HL-60 (cell line): Measurements from ENCODE around the gene CAMTA1.

Experiments
- DNase-seq, 2 experiments: peaks; one replicate each; pipeline ENCODE4 v3.0.0-alpha.2; 2010 to 2020; ENCODE audit warnings: low read depth in 1 of 2, low spot score in 1 of 2
- H3K27ac ChIP-seq: fragments of 250-450 bp; sonication (Bioruptor Pico); replicated peaks from 2 replicates; pipeline ENCODE4 v1.5.1; 2020; ENCODE audit warnings: mild to moderate bottlenecking, moderate library complexity
- H3K27me3 ChIP-seq: fragments of 250-450 bp; sonication (Bioruptor Pico); 2 replicates; pipeline ENCODE4 v1.5.1; 2021; ENCODE audit warnings: mild to moderate bottlenecking, moderate library complexity; ENCODE audit not compliant: insufficient read depth, poor library complexity, severe bottlenecking
- H3K4me3 ChIP-seq: replicated peaks from 2 replicates; pipeline ENCODE4 v1.5.1; 2011; ENCODE audit warnings: mild to moderate bottlenecking, control low read depth, low read length; ENCODE audit not compliant: insufficient read depth
- GABPA ChIP-seq: IDR thresholded peaks from 2 replicates; pipeline ENCODE4 v1.6.1; 2012; ENCODE audit warnings: low read depth
- POLR2AphosphoS5 ChIP-seq: IDR thresholded peaks from 2 replicates; pipeline ENCODE4 v1.6.1; 2012; ENCODE audit warnings: low read depth
- SPI1 ChIP-seq: IDR thresholded peaks from 2 replicates; pipeline ENCODE4 v1.6.1; 2012; ENCODE audit warnings: low read depth, mild to moderate bottlenecking, borderline replicate concordance
- TF ChIP-seq, protein P1 (sequence below): IDR thresholded peaks from one replicate; pipeline ENCODE4 v1.5.1; 2011; ENCODE audit warnings: low read length, control low read depth, inconsistent platforms; ENCODE audit not compliant: insufficient read depth
- TF ChIP-seq, protein P2 (sequence below): IDR thresholded peaks from 2 replicates; pipeline ENCODE4 v1.6.1; 2012; ENCODE audit warnings: low read depth; ENCODE audit not compliant: insufficient replicate concordance

Gene CAMTA1

GRCh38 chr1:7208647-7209180 is 423.5 kb downstream of the CAMTA1 start:
- TF ChIP-seq POLR2AphosphoS5 = no peak
- TF ChIP-seq, protein P1, sequence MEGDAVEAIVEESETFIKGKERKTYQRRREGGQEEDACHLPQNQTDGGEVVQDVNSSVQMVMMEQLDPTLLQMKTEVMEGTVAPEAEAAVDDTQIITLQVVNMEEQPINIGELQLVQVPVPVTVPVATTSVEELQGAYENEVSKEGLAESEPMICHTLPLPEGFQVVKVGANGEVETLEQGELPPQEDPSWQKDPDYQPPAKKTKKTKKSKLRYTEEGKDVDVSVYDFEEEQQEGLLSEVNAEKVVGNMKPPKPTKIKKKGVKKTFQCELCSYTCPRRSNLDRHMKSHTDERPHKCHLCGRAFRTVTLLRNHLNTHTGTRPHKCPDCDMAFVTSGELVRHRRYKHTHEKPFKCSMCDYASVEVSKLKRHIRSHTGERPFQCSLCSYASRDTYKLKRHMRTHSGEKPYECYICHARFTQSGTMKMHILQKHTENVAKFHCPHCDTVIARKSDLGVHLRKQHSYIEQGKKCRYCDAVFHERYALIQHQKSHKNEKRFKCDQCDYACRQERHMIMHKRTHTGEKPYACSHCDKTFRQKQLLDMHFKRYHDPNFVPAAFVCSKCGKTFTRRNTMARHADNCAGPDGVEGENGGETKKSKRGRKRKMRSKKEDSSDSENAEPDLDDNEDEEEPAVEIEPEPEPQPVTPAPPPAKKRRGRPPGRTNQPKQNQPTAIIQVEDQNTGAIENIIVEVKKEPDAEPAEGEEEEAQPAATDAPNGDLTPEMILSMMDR = no peak
- no peak for TF ChIP-seq SPI1
- H3K27me3 ChIP-seq = no peaks in the 10 kb centered on the region
- H3K27ac ChIP-seq = no peak overlapping the region
- no peak overlapping the region for H3K4me3 ChIP-seq
- no peak for DNase-seq

GRCh38 chr1:7209336-7209735 is 424.1 kb downstream of the CAMTA1 start:
- no peak for DNase-seq
- Histone ChIP-seq H3K4me3 (no peak overlapping the region), H3K27me3 (no peaks in the 10 kb centered on the region), H3K27ac (no peak overlapping the region)
- no peak for TF ChIP-seq GABPA
- no peak for TF ChIP-seq POLR2AphosphoS5
- TF ChIP-seq, protein P2, sequence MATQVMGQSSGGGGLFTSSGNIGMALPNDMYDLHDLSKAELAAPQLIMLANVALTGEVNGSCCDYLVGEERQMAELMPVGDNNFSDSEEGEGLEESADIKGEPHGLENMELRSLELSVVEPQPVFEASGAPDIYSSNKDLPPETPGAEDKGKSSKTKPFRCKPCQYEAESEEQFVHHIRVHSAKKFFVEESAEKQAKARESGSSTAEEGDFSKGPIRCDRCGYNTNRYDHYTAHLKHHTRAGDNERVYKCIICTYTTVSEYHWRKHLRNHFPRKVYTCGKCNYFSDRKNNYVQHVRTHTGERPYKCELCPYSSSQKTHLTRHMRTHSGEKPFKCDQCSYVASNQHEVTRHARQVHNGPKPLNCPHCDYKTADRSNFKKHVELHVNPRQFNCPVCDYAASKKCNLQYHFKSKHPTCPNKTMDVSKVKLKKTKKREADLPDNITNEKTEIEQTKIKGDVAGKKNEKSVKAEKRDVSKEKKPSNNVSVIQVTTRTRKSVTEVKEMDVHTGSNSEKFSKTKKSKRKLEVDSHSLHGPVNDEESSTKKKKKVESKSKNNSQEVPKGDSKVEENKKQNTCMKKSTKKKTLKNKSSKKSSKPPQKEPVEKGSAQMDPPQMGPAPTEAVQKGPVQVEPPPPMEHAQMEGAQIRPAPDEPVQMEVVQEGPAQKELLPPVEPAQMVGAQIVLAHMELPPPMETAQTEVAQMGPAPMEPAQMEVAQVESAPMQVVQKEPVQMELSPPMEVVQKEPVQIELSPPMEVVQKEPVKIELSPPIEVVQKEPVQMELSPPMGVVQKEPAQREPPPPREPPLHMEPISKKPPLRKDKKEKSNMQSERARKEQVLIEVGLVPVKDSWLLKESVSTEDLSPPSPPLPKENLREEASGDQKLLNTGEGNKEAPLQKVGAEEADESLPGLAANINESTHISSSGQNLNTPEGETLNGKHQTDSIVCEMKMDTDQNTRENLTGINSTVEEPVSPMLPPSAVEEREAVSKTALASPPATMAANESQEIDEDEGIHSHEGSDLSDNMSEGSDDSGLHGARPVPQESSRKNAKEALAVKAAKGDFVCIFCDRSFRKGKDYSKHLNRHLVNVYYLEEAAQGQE = no peak
- TF ChIP-seq, protein P1 = no peak
- TF ChIP-seq SPI1 = no peak

GRCh38 chr1:7218210-7218832 is 433.1 kb downstream of the CAMTA1 start:
- no peak overlapping the region for H3K4me3 ChIP-seq
- H3K27ac ChIP-seq = no peak overlapping the region
- TF ChIP-seq, protein P2 = no peak
- TF ChIP-seq, protein P1 = peak; percentile 63
- TF ChIP-seq POLR2AphosphoS5 (no peak), GABPA (no peak), SPI1 (no peak)
- H3K27me3 ChIP-seq = no peaks in the 10 kb centered on the region
- peak in 1 of 2 experiments; percentile 18 for DNase-seq
